PFSK-1 (cell line): ENCODE results near the gene MRPL55.

Experiments
- FOXP2 ChIP-seq: optimal IDR thresholded peaks from 2 replicates; pipeline ENCODE3; 2011; ENCODE audit warnings: borderline replicate concordance, control low read depth, inconsistent platforms; ENCODE audit not compliant: insufficient read depth; ENCODE audit errors: extremely low read length, extremely low read depth
- POLR2AphosphoS5 ChIP-seq: IDR thresholded peaks from 2 replicates; pipeline ENCODE4 v1.6.1; 2012; ENCODE audit warnings: low read depth, mild to moderate bottlenecking, control low read depth, low read length, moderate library complexity
- SIN3A ChIP-seq: IDR thresholded peaks from 2 replicates; pipeline ENCODE4 v1.6.1; 2012; ENCODE audit warnings: mild to moderate bottlenecking, low read length, moderate library complexity, borderline replicate concordance; ENCODE audit not compliant: insufficient read depth
- TAF1 ChIP-seq: IDR thresholded peaks from 2 replicates; pipeline ENCODE4 v1.6.1; 2012; ENCODE audit warnings: low read length, control low read depth, borderline replicate concordance; ENCODE audit not compliant: insufficient read depth
- TF ChIP-seq, protein P1 (sequence below), 2 experiments: IDR thresholded peaks; 2 replicates each; pipeline versions ENCODE4 v1.6.1 to v1.8.0; 2011 to 2012; ENCODE audit warnings: low read depth in 2 of 2, low read length in 2 of 2, control low read depth in 1 of 2, inconsistent platforms in 1 of 2, mild to moderate bottlenecking in 1 of 2, moderate library complexity in 1 of 2; ENCODE audit not compliant: insufficient read depth in 1 of 2

The MRPL55 gene

GRCh38 chr1:228093050-228093906 is 15.8 kb downstream of the MRPL55 start:
- no peak for TF ChIP-seq FOXP2
- TF ChIP-seq TAF1 = no peak
- TF ChIP-seq, protein P1, sequence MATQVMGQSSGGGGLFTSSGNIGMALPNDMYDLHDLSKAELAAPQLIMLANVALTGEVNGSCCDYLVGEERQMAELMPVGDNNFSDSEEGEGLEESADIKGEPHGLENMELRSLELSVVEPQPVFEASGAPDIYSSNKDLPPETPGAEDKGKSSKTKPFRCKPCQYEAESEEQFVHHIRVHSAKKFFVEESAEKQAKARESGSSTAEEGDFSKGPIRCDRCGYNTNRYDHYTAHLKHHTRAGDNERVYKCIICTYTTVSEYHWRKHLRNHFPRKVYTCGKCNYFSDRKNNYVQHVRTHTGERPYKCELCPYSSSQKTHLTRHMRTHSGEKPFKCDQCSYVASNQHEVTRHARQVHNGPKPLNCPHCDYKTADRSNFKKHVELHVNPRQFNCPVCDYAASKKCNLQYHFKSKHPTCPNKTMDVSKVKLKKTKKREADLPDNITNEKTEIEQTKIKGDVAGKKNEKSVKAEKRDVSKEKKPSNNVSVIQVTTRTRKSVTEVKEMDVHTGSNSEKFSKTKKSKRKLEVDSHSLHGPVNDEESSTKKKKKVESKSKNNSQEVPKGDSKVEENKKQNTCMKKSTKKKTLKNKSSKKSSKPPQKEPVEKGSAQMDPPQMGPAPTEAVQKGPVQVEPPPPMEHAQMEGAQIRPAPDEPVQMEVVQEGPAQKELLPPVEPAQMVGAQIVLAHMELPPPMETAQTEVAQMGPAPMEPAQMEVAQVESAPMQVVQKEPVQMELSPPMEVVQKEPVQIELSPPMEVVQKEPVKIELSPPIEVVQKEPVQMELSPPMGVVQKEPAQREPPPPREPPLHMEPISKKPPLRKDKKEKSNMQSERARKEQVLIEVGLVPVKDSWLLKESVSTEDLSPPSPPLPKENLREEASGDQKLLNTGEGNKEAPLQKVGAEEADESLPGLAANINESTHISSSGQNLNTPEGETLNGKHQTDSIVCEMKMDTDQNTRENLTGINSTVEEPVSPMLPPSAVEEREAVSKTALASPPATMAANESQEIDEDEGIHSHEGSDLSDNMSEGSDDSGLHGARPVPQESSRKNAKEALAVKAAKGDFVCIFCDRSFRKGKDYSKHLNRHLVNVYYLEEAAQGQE (IDR thresholded peaks at IDR 0.05; ENCODE audit: insufficient read depth in 1 of 2, low read depth in 2 of 2, low read length in 2 of 2) = no peak
- no peak for TF ChIP-seq POLR2AphosphoS5
- no peak for TF ChIP-seq SIN3A

- TF ChIP-seq FOXP2 (no peak), POLR2AphosphoS5 (no peak), SIN3A (no peak), TAF1 (no peak)
- TF ChIP-seq, protein P1 (IDR thresholded peaks at IDR 0.05; ENCODE audit: insufficient read depth in 1 of 2, low read depth in 2 of 2, low read length in 2 of 2) = no peak
These were observed 16.6 kb downstream of the MRPL55 start for GRCh38 chr1:228092342-228093049.

DNA sequence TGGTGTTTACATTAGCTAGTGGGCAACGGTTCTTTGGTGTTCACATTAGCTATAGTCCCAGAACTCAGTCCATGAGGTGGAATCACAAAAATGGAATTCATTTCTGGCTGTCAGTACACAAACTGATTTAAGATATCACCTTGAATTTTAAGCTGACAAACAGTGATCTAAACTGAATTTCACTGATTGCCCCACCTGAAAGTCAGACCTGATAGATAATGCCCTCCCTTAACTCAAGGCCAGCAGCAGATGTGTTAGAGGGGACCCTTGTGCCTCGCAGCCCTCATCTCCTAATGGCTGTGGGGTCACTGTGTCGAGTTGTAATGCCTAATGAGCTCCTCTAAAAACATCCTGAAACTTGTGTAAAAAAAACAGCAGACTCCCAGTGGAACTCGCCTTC is 18.0 kb downstream of the MRPL55 start:
- TF ChIP-seq POLR2AphosphoS5 = no peak
- TF ChIP-seq TAF1 = no peak
- TF ChIP-seq, protein P1 (IDR thresholded peaks at IDR 0.05; ENCODE audit: insufficient read depth in 1 of 2, low read depth in 2 of 2, low read length in 2 of 2) = no peak
- no peak for TF ChIP-seq FOXP2
- no peak for TF ChIP-seq SIN3A

DNA sequence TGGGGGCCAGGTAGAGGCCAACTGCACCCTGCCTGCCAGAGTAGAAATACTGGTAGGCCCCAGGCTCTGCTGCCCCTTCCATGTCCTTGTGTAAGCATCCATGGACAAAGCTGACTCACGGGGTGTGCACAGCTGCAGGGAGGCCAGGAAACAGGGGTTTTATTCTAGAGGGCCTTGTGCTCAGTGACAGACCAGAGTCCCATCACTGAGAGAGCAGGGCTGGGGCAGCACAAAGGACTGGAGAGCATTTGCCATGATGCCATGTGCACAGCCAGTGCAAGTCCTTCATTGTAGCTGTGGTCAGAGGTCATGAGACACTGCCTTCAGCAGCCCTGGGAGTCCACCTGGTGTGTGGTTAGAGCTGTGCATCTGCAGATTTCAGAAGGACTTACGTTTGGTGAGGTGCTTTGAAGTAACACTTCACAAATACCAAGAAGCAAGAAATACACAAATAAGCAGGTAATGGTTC is 18.5 kb downstream of the MRPL55 start:
- TF ChIP-seq TAF1 (no peak), FOXP2 (no peak), POLR2AphosphoS5 (no peak), SIN3A (no peak)
- TF ChIP-seq, protein P1 (IDR thresholded peaks at IDR 0.05; ENCODE audit: insufficient read depth in 1 of 2, low read depth in 2 of 2, low read length in 2 of 2) = no peak
